ENCODE data around the gene YBEY.

Gene YBEY

DNA sequence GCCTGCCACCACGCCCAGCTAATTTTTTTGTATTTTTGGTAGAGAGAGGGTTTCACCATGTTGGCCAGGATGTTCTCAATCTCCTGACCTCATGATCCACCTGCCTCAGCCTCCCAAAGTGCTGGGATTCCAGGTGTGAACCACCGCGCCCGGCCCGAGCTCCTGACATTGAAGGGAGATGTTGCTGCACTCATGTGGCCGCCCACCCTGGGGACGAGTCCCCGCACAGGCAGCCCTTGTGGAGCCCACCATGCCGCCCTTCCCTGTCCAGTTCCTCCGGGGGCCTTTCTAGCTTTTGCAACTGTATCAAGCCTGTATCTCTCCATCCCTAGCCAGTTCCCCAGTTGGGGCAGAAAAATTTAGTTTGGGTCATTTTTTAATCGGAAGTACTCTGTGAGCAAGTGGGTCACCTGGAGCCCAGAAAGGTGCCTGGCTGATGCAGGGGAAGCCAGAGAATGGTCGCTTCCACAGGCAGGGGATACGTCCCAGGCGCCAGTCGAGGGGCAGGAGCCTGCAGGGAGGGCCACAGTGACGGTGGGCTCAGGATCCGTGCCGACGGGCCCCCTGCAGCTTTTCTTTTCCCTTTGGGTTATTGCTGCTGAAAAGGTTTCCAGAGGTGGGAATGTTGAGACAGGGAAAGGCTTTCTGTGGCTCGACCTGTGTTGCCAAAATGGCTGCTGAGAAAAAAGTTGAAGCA lies 58.2 kb downstream of the YBEY start:
- TF ChIP-seq, protein P1, sequence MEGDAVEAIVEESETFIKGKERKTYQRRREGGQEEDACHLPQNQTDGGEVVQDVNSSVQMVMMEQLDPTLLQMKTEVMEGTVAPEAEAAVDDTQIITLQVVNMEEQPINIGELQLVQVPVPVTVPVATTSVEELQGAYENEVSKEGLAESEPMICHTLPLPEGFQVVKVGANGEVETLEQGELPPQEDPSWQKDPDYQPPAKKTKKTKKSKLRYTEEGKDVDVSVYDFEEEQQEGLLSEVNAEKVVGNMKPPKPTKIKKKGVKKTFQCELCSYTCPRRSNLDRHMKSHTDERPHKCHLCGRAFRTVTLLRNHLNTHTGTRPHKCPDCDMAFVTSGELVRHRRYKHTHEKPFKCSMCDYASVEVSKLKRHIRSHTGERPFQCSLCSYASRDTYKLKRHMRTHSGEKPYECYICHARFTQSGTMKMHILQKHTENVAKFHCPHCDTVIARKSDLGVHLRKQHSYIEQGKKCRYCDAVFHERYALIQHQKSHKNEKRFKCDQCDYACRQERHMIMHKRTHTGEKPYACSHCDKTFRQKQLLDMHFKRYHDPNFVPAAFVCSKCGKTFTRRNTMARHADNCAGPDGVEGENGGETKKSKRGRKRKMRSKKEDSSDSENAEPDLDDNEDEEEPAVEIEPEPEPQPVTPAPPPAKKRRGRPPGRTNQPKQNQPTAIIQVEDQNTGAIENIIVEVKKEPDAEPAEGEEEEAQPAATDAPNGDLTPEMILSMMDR (IDR thresholded peaks at IDR 0.05): no peak

- TF ChIP-seq, protein P1 (IDR thresholded peaks at IDR 0.05): no peak
Observed at GRCh38 chr21:46345861-46346260, 59.7 kb downstream of the YBEY start.

- TF ChIP-seq, protein P1 (IDR thresholded peaks at IDR 0.05): no peak
Observed at GRCh38 chr21:46346296-46347202, 60.4 kb downstream of the YBEY start.

GRCh38 chr21:46347203-46347550 lies 61.0 kb downstream of the YBEY start:
- TF ChIP-seq, protein P1 (IDR thresholded peaks at IDR 0.05): no peak
